ENCODE measurements around the gene NPY1R.

NPY1R gene

DNA sequence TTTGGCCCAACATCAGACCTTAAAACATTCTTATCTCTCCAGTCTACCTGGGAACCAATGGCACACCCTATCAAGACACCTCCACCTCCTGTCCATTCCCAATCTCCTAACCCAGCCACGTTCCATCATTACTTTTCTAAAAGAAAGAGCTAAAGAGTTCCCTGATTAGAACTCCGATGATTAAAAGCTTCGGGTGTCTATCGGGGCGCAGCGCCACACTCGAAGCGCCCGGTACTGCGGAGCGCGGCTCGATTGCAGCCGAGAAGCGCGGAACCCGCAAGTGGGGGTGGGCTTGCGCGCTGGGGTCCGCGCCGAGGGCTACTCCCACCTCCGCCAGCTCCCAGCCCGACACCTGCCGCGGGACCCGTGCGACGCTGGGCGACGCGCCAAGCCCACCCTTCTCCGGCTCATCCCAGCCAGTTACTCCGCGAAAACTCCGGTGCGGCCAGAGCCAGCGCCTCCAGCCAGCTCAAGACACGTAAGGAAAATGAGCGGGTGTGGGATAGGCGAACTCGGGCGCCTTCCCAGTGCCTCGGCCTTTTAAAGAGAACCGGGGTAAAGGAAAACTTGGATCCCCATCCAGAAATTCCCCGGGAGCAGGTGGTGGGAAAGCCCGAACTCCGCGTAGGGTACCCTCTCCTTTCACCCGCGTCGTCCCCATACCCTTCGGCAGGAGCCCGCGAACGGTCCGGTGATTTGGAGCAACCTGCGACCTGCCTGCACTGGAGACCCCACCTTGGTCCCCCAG is 593 bp downstream of the NPY1R start:
- H3K4me1 ChIP-seq (ENCODE audit: insufficient read depth, low read length): no peaks in the 10 kb centered on the region
- no peak overlapping the region for H3K27ac ChIP-seq (ENCODE audit: low read length)
- H3K9ac ChIP-seq (ENCODE audit: low read depth, low read length): peak overlapping the region; percentile 83; the same call in 1 of the 2 replicates
- peaks cover 6% of the 10 kb centered on the region; the same call in 1 of the 2 replicates for H3K9me3 ChIP-seq (ENCODE audit: insufficient read depth, low read depth, low read length)
- H3K4me3 ChIP-seq (ENCODE audit: low read length): peak overlapping the region; percentile 89
- H3K27me3 ChIP-seq (ENCODE audit: insufficient read depth, low read length): peaks cover 31% of the 10 kb centered on the region
- no peaks in the 10 kb centered on the region for H3K36me3 ChIP-seq (ENCODE audit: insufficient read depth, low read depth, low read length)

DNA sequence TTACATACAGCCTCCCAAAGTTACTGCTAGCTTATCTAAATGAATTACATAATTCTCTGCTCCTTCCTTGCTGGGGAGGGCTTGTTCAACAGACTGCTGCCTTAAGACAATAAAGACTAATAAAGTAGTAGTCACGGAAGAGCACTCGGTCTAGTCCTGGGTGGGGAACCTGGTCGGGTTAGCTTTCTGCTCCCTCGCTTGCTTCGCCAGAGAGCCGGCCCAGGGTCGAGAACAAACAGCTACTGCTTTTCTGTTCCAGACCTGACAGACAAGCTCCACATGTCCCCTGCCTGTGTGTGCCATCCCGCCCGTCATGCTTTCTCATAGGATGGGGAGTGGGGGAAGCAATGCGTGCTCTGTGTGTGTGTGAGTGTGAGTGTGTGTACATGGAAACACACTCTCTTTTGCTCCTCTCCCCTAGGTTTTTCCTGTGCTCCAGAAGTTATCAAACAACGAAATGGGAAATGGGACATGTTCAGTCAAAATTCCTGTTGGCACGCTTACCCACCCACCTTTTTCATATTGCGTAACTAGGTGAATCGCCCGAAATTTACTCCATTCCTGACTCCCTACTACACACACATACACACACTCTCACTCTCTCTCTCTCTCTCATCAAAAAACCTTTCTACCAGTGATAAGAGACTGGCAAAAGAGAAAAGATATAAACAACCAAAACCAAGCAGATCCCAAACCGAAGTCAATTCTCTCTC is 1.3 kb downstream of the NPY1R start:
- Histone ChIP-seq H3K9ac (ENCODE audit: low read depth, low read length) (peak overlapping the region; percentile 83; the same call in 1 of the 2 replicates), H3K9me3 (ENCODE audit: insufficient read depth, low read depth, low read length) (peaks cover 6% of the 10 kb centered on the region; the same call in 1 of the 2 replicates)

DNA sequence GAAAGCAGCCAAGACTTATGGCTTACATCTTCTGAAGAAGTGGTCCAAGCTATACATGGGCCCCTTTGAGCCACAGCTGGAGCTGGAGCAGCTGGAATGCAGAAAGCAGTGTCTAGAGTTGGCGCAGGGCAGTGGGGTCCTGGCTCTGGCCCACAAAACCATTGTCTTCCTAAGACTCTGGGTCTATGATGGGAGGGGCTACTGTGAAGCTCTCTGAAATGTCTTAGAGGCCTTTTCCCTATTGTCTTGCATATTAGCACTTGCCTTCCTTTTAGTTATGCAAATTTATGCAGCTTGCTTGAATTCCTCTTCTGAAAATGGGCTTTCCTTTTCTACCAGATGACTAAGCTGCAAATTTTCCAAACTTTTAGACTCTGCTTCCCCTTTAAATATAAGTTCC is 15.3 kb downstream of the NPY1R start:
- Histone ChIP-seq H3K9ac (ENCODE audit: low read depth, low read length) (no peak overlapping the region), H3K27me3 (ENCODE audit: insufficient read depth, low read length) (no peaks in the 10 kb centered on the region), H3K36me3 (ENCODE audit: insufficient read depth, low read depth, low read length) (peaks cover 3% of the 10 kb centered on the region; the same call in 1 of the 2 replicates), H3K4me3 (ENCODE audit: low read length) (peak overlapping the region; percentile 42; the same call in 1 of the 2 replicates), H3K27ac (ENCODE audit: low read length) (no peak overlapping the region), H3K4me1 (ENCODE audit: insufficient read depth, low read length) (no peaks in the 10 kb centered on the region), H3K9me3 (ENCODE audit: insufficient read depth, low read depth, low read length) (peaks cover 22% of the 10 kb centered on the region)

More for the DNA sequence above, 1.3 kb downstream of the NPY1R start:
- no peaks in the 10 kb centered on the region for H3K36me3 ChIP-seq (ENCODE audit: insufficient read depth, low read depth, low read length)
- no peak overlapping the region for H3K27ac ChIP-seq (ENCODE audit: low read length)
- no peaks in the 10 kb centered on the region for H3K4me1 ChIP-seq (ENCODE audit: insufficient read depth, low read length)
- H3K4me3 ChIP-seq (ENCODE audit: low read length): peak overlapping the region; percentile 89
- peaks cover 31% of the 10 kb centered on the region for H3K27me3 ChIP-seq (ENCODE audit: insufficient read depth, low read length)

DNA sequence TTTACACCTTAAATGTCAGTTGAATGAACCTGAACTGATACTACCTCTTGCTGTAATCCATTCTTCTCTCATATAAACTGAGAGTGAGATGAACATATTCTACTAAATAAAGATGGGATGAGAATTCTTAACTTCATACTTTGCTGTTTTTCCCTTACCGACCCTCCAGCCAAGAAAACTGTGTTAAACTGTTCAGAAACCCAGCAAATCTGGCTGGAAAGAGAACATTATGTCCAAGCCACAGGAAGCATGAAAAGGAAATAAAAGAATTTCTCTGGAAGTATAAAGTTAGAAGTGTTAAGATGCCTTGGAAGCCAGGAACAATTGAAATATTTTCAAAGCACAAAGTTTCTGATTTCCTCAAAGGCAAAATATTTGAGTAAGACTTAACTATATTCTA is 22.9 kb downstream of the NPY1R start:
- no peak overlapping the region for H3K9ac ChIP-seq (ENCODE audit: low read depth, low read length)
- no peaks in the 10 kb centered on the region for H3K36me3 ChIP-seq (ENCODE audit: insufficient read depth, low read depth, low read length)
- H3K4me3 ChIP-seq (ENCODE audit: low read length): no peak overlapping the region
- no peaks in the 10 kb centered on the region for H3K4me1 ChIP-seq (ENCODE audit: insufficient read depth, low read length)
- no peaks in the 10 kb centered on the region for H3K27me3 ChIP-seq (ENCODE audit: insufficient read depth, low read length)
- H3K27ac ChIP-seq (ENCODE audit: low read length): no peak overlapping the region
- H3K9me3 ChIP-seq (ENCODE audit: insufficient read depth, low read depth, low read length): no peaks in the 10 kb centered on the region

DNA sequence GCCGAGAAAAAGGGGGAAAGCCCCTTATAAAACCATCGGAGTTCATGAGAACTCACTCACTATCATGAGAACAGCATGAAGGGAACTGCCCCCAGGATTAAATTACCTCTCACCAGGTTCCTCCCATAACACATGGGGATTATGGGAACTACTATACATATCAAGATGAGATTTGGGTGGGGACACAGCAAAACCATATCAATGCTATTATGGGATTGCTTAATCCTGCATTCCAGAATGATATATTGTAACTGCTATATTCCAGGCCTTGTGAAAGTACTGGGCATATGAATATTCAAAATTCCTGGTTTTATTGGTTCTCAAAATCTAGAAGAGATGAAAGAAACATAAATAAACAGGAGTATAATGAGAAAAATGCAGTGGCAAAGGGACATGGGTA is 29.3 kb downstream of the NPY1R start:
- Histone ChIP-seq H3K4me1 (ENCODE audit: insufficient read depth, low read length) (no peaks in the 10 kb centered on the region), H3K9ac (ENCODE audit: low read depth, low read length) (no peak overlapping the region), H3K9me3 (ENCODE audit: insufficient read depth, low read depth, low read length) (no peaks in the 10 kb centered on the region), H3K36me3 (ENCODE audit: insufficient read depth, low read depth, low read length) (no peaks in the 10 kb centered on the region), H3K4me3 (ENCODE audit: low read length) (no peak overlapping the region), H3K27me3 (ENCODE audit: insufficient read depth, low read length) (no peaks in the 10 kb centered on the region), H3K27ac (ENCODE audit: low read length) (no peak overlapping the region)

GRCh38 chr4:163300445-163300844 is 32.0 kb downstream of the NPY1R start:
- Histone ChIP-seq H3K4me3 (ENCODE audit: low read length) (no peak overlapping the region), H3K27ac (ENCODE audit: low read length) (no peak overlapping the region), H3K9ac (ENCODE audit: low read depth, low read length) (no peak overlapping the region)

GRCh38 chr4:163295138-163295537 is 37.3 kb downstream of the NPY1R start:
- H3K9me3 ChIP-seq (ENCODE audit: insufficient read depth, low read depth, low read length): no peaks in the 10 kb centered on the region
- H3K4me3 ChIP-seq (ENCODE audit: low read length): no peak overlapping the region
- no peak overlapping the region for H3K27ac ChIP-seq (ENCODE audit: low read length)
- no peaks in the 10 kb centered on the region for H3K4me1 ChIP-seq (ENCODE audit: insufficient read depth, low read length)
- H3K27me3 ChIP-seq (ENCODE audit: insufficient read depth, low read length): no peaks in the 10 kb centered on the region
- no peak overlapping the region for H3K9ac ChIP-seq (ENCODE audit: low read depth, low read length)
- H3K36me3 ChIP-seq (ENCODE audit: insufficient read depth, low read depth, low read length): no peaks in the 10 kb centered on the region

More at GRCh38 chr4:163300445-163300844, 32.0 kb downstream of the NPY1R start:
- H3K4me1 ChIP-seq (ENCODE audit: insufficient read depth, low read length): no peaks in the 10 kb centered on the region
- no peaks in the 10 kb centered on the region for H3K27me3 ChIP-seq (ENCODE audit: insufficient read depth, low read length)
- no peaks in the 10 kb centered on the region for H3K9me3 ChIP-seq (ENCODE audit: insufficient read depth, low read depth, low read length)
- no peaks in the 10 kb centered on the region for H3K36me3 ChIP-seq (ENCODE audit: insufficient read depth, low read depth, low read length)

GRCh38 chr4:163284304-163284703 is 48.1 kb downstream of the NPY1R start:
- Histone ChIP-seq H3K27ac (ENCODE audit: low read length) (no peak overlapping the region), H3K27me3 (ENCODE audit: insufficient read depth, low read length) (no peaks in the 10 kb centered on the region), H3K4me1 (ENCODE audit: insufficient read depth, low read length) (no peaks in the 10 kb centered on the region), H3K9ac (ENCODE audit: low read depth, low read length) (no peak overlapping the region), H3K4me3 (ENCODE audit: low read length) (no peak overlapping the region), H3K36me3 (ENCODE audit: insufficient read depth, low read depth, low read length) (no peaks in the 10 kb centered on the region), H3K9me3 (ENCODE audit: insufficient read depth, low read depth, low read length) (no peaks in the 10 kb centered on the region)

GRCh38 chr4:163280703-163281519 is 51.5 kb downstream of the NPY1R start:
- H3K9ac ChIP-seq (ENCODE audit: low read depth, low read length): no peak overlapping the region
- no peak overlapping the region for H3K27ac ChIP-seq (ENCODE audit: low read length)
- H3K9me3 ChIP-seq (ENCODE audit: insufficient read depth, low read depth, low read length): no peaks in the 10 kb centered on the region
- H3K4me1 ChIP-seq (ENCODE audit: insufficient read depth, low read length): no peaks in the 10 kb centered on the region
- no peaks in the 10 kb centered on the region for H3K27me3 ChIP-seq (ENCODE audit: insufficient read depth, low read length)
- H3K4me3 ChIP-seq (ENCODE audit: low read length): no peak overlapping the region
- no peaks in the 10 kb centered on the region for H3K36me3 ChIP-seq (ENCODE audit: insufficient read depth, low read depth, low read length)

- H3K9ac ChIP-seq (ENCODE audit: low read depth, low read length): no peak overlapping the region
Measured at GRCh38 chr4:163279713-163280112, 52.7 kb downstream of the NPY1R start.

GRCh38 chr4:163274861-163275260 is 57.5 kb downstream of the NPY1R start:
- H3K27me3 ChIP-seq (ENCODE audit: insufficient read depth, low read length): no peaks in the 10 kb centered on the region
- H3K27ac ChIP-seq (ENCODE audit: low read length): no peak overlapping the region
- H3K9ac ChIP-seq (ENCODE audit: low read depth, low read length): no peak overlapping the region
- H3K9me3 ChIP-seq (ENCODE audit: insufficient read depth, low read depth, low read length): no peaks in the 10 kb centered on the region
- H3K4me3 ChIP-seq (ENCODE audit: low read length): no peak overlapping the region
- H3K4me1 ChIP-seq (ENCODE audit: insufficient read depth, low read length): no peaks in the 10 kb centered on the region; the same call in 1 of the 2 replicates
- H3K36me3 ChIP-seq (ENCODE audit: insufficient read depth, low read depth, low read length): no peaks in the 10 kb centered on the region

More at GRCh38 chr4:163279713-163280112, 52.7 kb downstream of the NPY1R start:
- Histone ChIP-seq H3K4me1 (ENCODE audit: insufficient read depth, low read length) (no peaks in the 10 kb centered on the region), H3K27me3 (ENCODE audit: insufficient read depth, low read length) (no peaks in the 10 kb centered on the region), H3K4me3 (ENCODE audit: low read length) (no peak overlapping the region), H3K27ac (ENCODE audit: low read length) (no peak overlapping the region), H3K36me3 (ENCODE audit: insufficient read depth, low read depth, low read length) (no peaks in the 10 kb centered on the region), H3K9me3 (ENCODE audit: insufficient read depth, low read depth, low read length) (no peaks in the 10 kb centered on the region)
